ENCODE measurements around the gene F2RL3.

- TF ChIP-seq PTTG1 (tag; IDR thresholded peaks at IDR 0.05; ENCODE audit: low read depth) (no peak), CEBPB (tag; IDR thresholded peaks at IDR 0.05) (no peak), EP300 (IDR thresholded peaks at IDR 0.05; ENCODE audit: low read length) (no peak), ARNT (IDR thresholded peaks at IDR 0.05) (no peak), SMARCC2 (IDR thresholded peaks at IDR 0.05; ENCODE audit: low read depth) (no peak), SREBF2 (CRISPR knock-in tag; IDR thresholded peaks at IDR 0.05) (no peak), CTCF (IDR thresholded peaks at IDR 0.05 in 2 of 3, conservative IDR thresholded peaks at IDR 0.05 in 1 of 3; ENCODE audit: insufficient read depth in 2 of 3, low read depth in 1 of 3, low read length in 3 of 3) (no peak), FOXM1 (IDR thresholded peaks at IDR 0.05; ENCODE audit: low read depth) (no peak), FOXM1 (CRISPR knock-in tag; IDR thresholded peaks at IDR 0.05; ENCODE audit: low read depth) (no peak)
Observed at GRCh38 chr19:16928916-16929315, 40.1 kb downstream of the F2RL3 start.
